Prostate gland (tissue), 2 donors: Measurements from ENCODE around the gene TMEM116.
A peak's percentile ranks its signal among the peaks of the same experiment; 100 is the strongest.

Experiments used
- CTCF ChIP-seq, 4 experiments: fragments of 200-600 bp in 2 of 4; fragments of 450-650 bp in 2 of 4; sonication (generic) in 2 of 4; IDR thresholded peaks; 1 replicate in 3 of 4; 2 replicates in 1 of 4; pipeline ENCODE4 v1.5.1; 2016 to 2019; ENCODE audit warnings: antibody characterized with exemption in 4 of 4, mild to moderate bottlenecking in 2 of 4, moderate library complexity in 2 of 4
- POLR2A ChIP-seq: fragments of 450-650 bp; IDR thresholded peaks from one replicate; pipeline ENCODE4 v1.6.1; 2016; ENCODE audit warnings: antibody characterized with exemption, mild to moderate bottlenecking
- POLR2AphosphoS5 ChIP-seq: sonication (generic); formaldehyde crosslinking; IDR thresholded peaks from one replicate; pipeline ENCODE4 v1.6.1; 2017; ENCODE audit warnings: antibody characterized with exemption

- TF ChIP-seq CTCF (IDR thresholded peaks at IDR 0.05) (no peak), POLR2A (no peak), POLR2AphosphoS5 (peak; percentile 45)
Observed at GRCh38 chr12:112018571-112019237, 5.7 kb upstream of the TMEM116 start.
